Neutrophil (primary cell): ENCODE results near the gene STRAP.

Experiments used
- H3K27ac ChIP-seq: fragments of 200-600 bp; sonication (generic); 2 replicates; pipeline ENCODE4 v1.5.1; 2016; ENCODE audit warnings: mild to moderate bottlenecking, moderate library complexity
- H3K27me3 ChIP-seq: fragments of 200-600 bp; sonication (generic); 2 replicates; pipeline ENCODE4 v1.6.0; 2016; ENCODE audit warnings: mild to moderate bottlenecking
- H3K36me3 ChIP-seq: fragments of 200-600 bp; sonication (generic); 2 replicates; pipeline ENCODE4 v1.5.1; 2017
- H3K4me1 ChIP-seq, 2 experiments: fragments of 200-600 bp in 1 of 2; sonication (generic) in 1 of 2; 1 replicate in 1 of 2; 2 replicates in 1 of 2; pipeline versions ENCODE4 v1.5.1 to v1.6.1; 2013 to 2016; ENCODE audit warnings: low read depth in 1 of 2, low read length in 1 of 2, mild to moderate bottlenecking in 1 of 2, moderate library complexity in 1 of 2; ENCODE audit not compliant: control insufficient read depth in 1 of 2, insufficient read depth in 1 of 2
- H3K4me3 ChIP-seq, 2 experiments: fragments of 200-600 bp in 1 of 2; sonication (generic) in 1 of 2; 1 replicate in 1 of 2; 2 replicates in 1 of 2; pipeline ENCODE4 v1.5.1; 2013 to 2016; ENCODE audit warnings: low read depth in 1 of 2, low read length in 1 of 2, mild to moderate bottlenecking in 1 of 2, moderate library complexity in 1 of 2
- H3K9me3 ChIP-seq: fragments of 200-600 bp; sonication (generic); 2 replicates; pipeline ENCODE4 v1.5.1; 2016
- TF ChIP-seq, protein P1 (sequence below): fragments of 200-600 bp; sonication (generic); IDR thresholded peaks from 2 replicates; pipeline ENCODE4 v1.5.1; 2016; ENCODE audit warnings: antibody characterized with exemption

STRAP gene

DNA sequence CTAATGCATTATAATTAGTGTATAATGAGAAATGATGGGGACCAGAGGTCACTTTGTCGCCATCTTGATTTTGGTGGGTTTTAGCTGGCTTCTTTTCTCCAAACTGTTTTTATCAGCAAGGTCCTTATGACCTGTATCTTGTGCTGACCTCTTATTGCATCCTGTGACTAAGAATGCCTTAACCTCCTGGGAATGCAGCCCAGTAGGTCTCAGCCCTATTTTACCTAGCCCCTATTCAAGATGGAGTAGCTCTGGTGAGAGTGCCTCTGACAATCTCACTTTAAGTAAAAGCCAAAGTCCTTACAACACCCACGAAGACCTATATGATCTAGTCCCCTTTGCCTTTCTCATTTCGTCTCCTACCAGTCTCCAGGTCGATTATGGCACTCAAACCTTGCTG, 28.3 kb upstream of the STRAP start:
- Histone ChIP-seq H3K27me3 (no peaks in the 10 kb centered on the region), H3K9me3 (no peaks in the 10 kb centered on the region), H3K27ac (no peak overlapping the region), H3K4me3 (no peak overlapping the region), H3K4me1 (no peaks in the 10 kb centered on the region), H3K36me3 (no peaks in the 10 kb centered on the region)
- TF ChIP-seq, protein P1, sequence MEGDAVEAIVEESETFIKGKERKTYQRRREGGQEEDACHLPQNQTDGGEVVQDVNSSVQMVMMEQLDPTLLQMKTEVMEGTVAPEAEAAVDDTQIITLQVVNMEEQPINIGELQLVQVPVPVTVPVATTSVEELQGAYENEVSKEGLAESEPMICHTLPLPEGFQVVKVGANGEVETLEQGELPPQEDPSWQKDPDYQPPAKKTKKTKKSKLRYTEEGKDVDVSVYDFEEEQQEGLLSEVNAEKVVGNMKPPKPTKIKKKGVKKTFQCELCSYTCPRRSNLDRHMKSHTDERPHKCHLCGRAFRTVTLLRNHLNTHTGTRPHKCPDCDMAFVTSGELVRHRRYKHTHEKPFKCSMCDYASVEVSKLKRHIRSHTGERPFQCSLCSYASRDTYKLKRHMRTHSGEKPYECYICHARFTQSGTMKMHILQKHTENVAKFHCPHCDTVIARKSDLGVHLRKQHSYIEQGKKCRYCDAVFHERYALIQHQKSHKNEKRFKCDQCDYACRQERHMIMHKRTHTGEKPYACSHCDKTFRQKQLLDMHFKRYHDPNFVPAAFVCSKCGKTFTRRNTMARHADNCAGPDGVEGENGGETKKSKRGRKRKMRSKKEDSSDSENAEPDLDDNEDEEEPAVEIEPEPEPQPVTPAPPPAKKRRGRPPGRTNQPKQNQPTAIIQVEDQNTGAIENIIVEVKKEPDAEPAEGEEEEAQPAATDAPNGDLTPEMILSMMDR = no peak

DNA sequence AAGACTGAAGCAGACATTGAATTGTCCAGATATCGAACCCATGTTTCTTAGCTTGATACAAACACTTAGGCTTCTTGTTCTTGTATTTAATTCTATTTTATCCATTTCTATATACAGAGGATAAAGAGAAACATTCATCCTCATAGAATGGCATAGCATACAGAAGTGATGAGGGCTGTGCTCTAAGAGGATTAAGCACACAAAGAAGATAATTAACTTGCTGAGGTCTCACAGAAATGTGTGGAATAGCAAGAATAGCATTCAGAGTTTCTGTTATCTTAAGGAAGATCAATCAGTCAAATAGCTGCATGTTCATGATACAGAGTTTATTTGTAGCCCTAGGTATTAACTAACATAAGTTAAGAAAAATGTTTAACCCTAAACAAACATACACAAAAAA, 27.3 kb upstream of the STRAP start:
- H3K9me3 ChIP-seq = no peaks in the 10 kb centered on the region
- H3K4me3 ChIP-seq = no peak overlapping the region
- H3K27me3 ChIP-seq = no peaks in the 10 kb centered on the region
- H3K36me3 ChIP-seq = no peaks in the 10 kb centered on the region
- no peaks in the 10 kb centered on the region for H3K4me1 ChIP-seq
- TF ChIP-seq, protein P1 = no peak
- no peak overlapping the region for H3K27ac ChIP-seq

DNA sequence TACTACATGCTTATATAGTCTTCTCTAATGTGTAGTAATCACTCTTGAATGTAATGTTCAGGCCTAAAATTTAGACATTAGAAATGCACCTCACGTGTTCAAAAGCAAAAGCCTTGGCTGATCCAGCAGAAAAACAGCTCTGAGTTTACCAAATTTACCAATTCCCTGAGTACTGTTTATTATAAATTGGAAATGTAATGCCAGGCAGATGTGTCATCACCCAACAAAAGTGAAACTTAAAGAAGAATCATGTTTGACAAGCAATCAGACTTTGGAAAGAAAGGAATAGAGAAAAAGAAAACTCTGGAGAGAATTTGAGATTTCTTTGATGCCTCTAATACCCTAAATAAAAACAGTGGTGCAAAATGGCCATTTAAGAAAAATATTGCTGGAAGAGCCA, 26.5 kb upstream of the STRAP start:
- H3K4me1 ChIP-seq = no peaks in the 10 kb centered on the region
- no peaks in the 10 kb centered on the region for H3K27me3 ChIP-seq
- no peak overlapping the region for H3K27ac ChIP-seq
- H3K4me3 ChIP-seq = no peak overlapping the region
- no peaks in the 10 kb centered on the region for H3K9me3 ChIP-seq
- no peaks in the 10 kb centered on the region for H3K36me3 ChIP-seq
- TF ChIP-seq, protein P1 = no peak

DNA sequence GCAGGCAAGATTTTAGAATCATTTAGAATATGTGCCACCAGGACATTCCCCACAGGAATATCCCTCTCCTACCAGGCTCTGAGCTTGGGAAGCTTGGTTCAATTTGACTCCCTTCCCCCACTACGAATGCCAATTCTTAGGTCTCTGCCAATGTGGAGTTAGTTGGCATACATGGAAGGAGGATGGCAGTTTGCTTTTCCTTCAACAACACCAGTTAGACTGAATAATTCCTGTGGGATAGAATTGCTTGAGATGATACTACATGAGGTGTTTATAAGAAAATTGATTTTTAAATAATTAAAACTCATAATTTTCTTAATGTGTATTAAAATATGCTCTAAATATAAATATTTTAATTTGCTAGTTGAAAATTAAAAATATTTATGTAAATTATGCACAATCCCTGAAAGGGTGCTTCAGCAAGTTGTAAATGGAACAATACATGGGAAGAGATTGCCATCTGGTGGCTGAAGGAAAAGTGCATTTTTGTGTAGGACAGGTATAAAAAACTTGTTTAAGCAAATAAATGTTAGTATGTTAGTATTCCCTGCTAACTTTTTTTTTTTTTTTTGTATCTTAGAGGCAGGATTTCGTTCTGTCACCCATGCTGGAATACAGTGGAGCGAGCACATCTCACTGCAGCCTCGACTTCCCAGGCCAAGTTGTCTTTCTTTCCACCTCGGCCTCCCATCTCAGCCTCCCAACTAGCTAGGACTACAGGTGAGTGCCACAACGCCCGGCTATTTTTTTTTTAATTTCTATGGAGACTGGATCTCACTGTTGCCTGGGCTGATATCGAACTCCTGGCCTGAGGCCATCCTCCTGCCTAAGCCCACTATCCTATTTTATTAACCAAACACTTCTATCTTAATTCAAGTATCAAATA, 25.8 kb upstream of the STRAP start:
- Histone ChIP-seq H3K36me3 (no peaks in the 10 kb centered on the region), H3K4me3 (no peak overlapping the region), H3K27ac (no peak overlapping the region), H3K9me3 (no peaks in the 10 kb centered on the region), H3K27me3 (no peaks in the 10 kb centered on the region), H3K4me1 (no peaks in the 10 kb centered on the region)
- TF ChIP-seq, protein P1 = no peak

DNA sequence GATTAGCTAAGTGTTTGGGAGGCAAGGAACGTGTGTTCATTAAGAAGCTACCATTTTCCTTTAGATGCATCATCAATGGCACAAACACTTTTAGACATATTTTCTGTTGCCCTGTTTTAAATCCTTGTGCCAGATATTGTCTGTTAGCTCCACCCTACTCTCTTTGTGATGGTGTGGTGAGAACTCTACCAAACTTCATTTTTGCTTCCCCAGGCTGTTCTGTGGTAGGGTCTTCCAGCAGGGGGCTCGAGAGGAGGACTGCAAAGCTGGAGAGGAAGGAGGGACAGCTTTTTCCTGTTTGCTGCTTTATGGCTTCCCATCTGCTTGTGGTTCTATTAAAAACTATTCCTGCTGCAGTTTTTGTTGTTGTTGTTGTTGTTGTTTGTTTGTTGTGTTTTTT, 23.8 kb upstream of the STRAP start:
- no peaks in the 10 kb centered on the region for H3K27me3 ChIP-seq
- TF ChIP-seq, protein P1 = no peak

More for the DNA sequence above, 23.8 kb upstream of the STRAP start:
- Histone ChIP-seq H3K9me3 (no peaks in the 10 kb centered on the region), H3K4me1 (no peaks in the 10 kb centered on the region), H3K27ac (no peak overlapping the region), H3K36me3 (no peaks in the 10 kb centered on the region), H3K4me3 (no peak overlapping the region)
